ENCODE data around the gene TP53I11.

GRCh38 chr11:44955015-44955738 lies 4.5 kb upstream of the TP53I11 start:
- no peak for TF ChIP-seq CTCF (IDR thresholded peaks at IDR 0.05)
- no peak for TF ChIP-seq EP300 (IDR thresholded peaks at IDR 0.05)

Data from suprapubic skin (tissue), 3 donors.